Suprapubic skin (tissue), 4 donors: ENCODE data around the gene TSGA10. TPM values are rescaled to one million over a fixed set of nuclear protein-coding genes. Genes with fewer than 3 reads are reported as not detected.

Source experiments
- DNase-seq, 2 donors: peaks; one replicate each; pipeline ENCODE4 v3.0.0-alpha.2; 2019; ENCODE audit warnings: low spot score in 2 of 2
- H3K27ac ChIP-seq: fragments of 200-600 bp; sonication (generic); one replicate; pipeline ENCODE4 v1.5.1; 2019
- H3K27me3 ChIP-seq: fragments of 200-600 bp; sonication (generic); one replicate; pipeline ENCODE4 v1.5.1; 2019
- H3K36me3 ChIP-seq: fragments of 200-600 bp; sonication (generic); one replicate; pipeline ENCODE4 v1.5.1; 2019
- H3K4me1 ChIP-seq: fragments of 200-600 bp; sonication (generic); one replicate; pipeline ENCODE4 v1.5.1; 2019
- H3K4me3 ChIP-seq: fragments of 200-600 bp; sonication (generic); one replicate; pipeline ENCODE4 v1.5.1; 2019; ENCODE audit warnings: mild to moderate bottlenecking
- H3K9me3 ChIP-seq: fragments of 200-600 bp; sonication (generic); one replicate; pipeline ENCODE4 v1.5.1; 2019
- EP300 ChIP-seq: sonication (generic); formaldehyde crosslinking; IDR thresholded peaks from one replicate; pipeline ENCODE4 v1.6.1; 2017; ENCODE audit warnings: antibody characterized with exemption
- POLR2A ChIP-seq, 2 donors: fragments of 450-650 bp; IDR thresholded peaks; one replicate each; pipeline ENCODE4 v1.6.1; 2017; ENCODE audit warnings: antibody characterized with exemption in 2 of 2, mild to moderate bottlenecking in 2 of 2, moderate library complexity in 2 of 2
- POLR2AphosphoS5 ChIP-seq, 3 donors: sonication (generic); formaldehyde crosslinking; IDR thresholded peaks; one replicate each; pipeline ENCODE4 v1.6.1; 2017; ENCODE audit warnings: antibody characterized with exemption in 3 of 3
- WGBS: methylation state at CpG from one replicate; pipeline ENCODE4 v1.1.5; 2018; 5-methylcytosine and 5-hydroxymethylcytosine counted together
- total RNA-seq, 4 donors: library from RNA; depleted of rRNA; stranded (reverse); fragments of >200 nt; gene quantifications; one replicate each; pipeline ENCODE4 v1.1.0, GENCODE V29; 2016
- TF ChIP-seq, protein P1 (sequence below), 2 donors: fragments of 200-600 bp in 1 of 2; fragments of 450-650 bp in 1 of 2; sonication (generic) in 1 of 2; IDR thresholded peaks; one replicate each; pipeline ENCODE4 v1.5.1; 2016 to 2019; ENCODE audit warnings: antibody characterized with exemption in 2 of 2, mild to moderate bottlenecking in 1 of 2, moderate library complexity in 1 of 2

Gene TSGA10
- total RNA-seq, 4 donors from 2014 or later = 7.5 to 13.4 (median 8.1) TPM

DNA sequence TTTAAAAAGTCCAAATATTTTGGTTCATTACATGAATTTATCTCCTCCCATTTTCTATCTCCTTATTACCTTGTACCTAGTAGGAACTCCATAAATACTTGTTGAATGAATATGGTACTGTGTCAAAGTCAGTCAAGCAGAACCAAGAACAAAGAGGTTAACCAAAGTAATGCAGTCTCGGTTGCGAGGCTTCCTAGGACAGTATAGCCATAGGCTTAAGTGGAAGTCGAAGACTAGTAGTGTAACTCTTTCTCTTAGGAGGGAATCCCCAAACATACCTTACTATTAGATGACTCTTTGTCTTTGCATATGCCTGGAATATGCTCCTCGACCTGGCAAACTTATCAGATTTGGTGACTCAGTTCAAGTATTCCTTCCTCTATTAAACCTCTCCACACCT is 4.9 kb upstream of the TSGA10 start:
- peaks cover 7% of the 10 kb centered on the region for H3K4me1 ChIP-seq
- TF ChIP-seq POLR2AphosphoS5 (IDR thresholded peaks at IDR 0.05) = no peak
- TF ChIP-seq EP300 = no peak
- TF ChIP-seq POLR2A (IDR thresholded peaks at IDR 0.05) = no peak
- TF ChIP-seq, protein P1, sequence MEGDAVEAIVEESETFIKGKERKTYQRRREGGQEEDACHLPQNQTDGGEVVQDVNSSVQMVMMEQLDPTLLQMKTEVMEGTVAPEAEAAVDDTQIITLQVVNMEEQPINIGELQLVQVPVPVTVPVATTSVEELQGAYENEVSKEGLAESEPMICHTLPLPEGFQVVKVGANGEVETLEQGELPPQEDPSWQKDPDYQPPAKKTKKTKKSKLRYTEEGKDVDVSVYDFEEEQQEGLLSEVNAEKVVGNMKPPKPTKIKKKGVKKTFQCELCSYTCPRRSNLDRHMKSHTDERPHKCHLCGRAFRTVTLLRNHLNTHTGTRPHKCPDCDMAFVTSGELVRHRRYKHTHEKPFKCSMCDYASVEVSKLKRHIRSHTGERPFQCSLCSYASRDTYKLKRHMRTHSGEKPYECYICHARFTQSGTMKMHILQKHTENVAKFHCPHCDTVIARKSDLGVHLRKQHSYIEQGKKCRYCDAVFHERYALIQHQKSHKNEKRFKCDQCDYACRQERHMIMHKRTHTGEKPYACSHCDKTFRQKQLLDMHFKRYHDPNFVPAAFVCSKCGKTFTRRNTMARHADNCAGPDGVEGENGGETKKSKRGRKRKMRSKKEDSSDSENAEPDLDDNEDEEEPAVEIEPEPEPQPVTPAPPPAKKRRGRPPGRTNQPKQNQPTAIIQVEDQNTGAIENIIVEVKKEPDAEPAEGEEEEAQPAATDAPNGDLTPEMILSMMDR (IDR thresholded peaks at IDR 0.05) = no peak

DNA sequence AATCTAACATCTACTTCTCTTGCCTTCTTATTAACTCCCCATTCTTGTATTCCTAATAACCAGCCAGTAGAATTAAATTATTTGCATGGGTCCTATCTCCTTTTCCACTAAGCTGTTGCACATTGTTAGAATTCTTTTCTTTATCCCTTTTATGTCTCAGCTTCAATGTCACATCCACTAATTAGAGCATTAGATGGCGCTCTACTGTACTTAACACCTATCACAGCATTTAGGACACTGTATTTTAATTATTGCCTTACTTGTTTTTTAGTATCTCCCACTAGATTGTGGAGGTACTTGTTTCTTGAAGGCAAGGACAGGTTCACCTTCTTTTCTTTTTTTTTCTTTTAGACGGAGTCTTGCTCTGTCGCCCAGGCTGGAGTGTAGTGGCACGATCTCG is 3.9 kb upstream of the TSGA10 start:
- DNase-seq = no peak
- Histone ChIP-seq H3K9me3 (no peaks in the 10 kb centered on the region), H3K27ac (no peak overlapping the region), H3K27me3 (no peaks in the 10 kb centered on the region), H3K4me3 (no peak overlapping the region), H3K4me1 (peaks cover 17% of the 10 kb centered on the region), H3K36me3 (peaks cover 14% of the 10 kb centered on the region)
- WGBS = 95% methylated on average over 5 of the region's 5 CpGs
- TF ChIP-seq POLR2A (IDR thresholded peaks at IDR 0.05) (no peak), EP300 (no peak), POLR2AphosphoS5 (IDR thresholded peaks at IDR 0.05) (no peak)
- TF ChIP-seq, protein P1 (IDR thresholded peaks at IDR 0.05) = no peak

More for the DNA sequence above, 4.9 kb upstream of the TSGA10 start:
- no peak for DNase-seq
- Histone ChIP-seq H3K9me3 (no peaks in the 10 kb centered on the region), H3K36me3 (peaks cover 14% of the 10 kb centered on the region), H3K27ac (no peak overlapping the region), H3K4me3 (no peak overlapping the region), H3K27me3 (no peaks in the 10 kb centered on the region)
- 86% methylated on average over 4 of the region's 4 CpGs for WGBS

DNA sequence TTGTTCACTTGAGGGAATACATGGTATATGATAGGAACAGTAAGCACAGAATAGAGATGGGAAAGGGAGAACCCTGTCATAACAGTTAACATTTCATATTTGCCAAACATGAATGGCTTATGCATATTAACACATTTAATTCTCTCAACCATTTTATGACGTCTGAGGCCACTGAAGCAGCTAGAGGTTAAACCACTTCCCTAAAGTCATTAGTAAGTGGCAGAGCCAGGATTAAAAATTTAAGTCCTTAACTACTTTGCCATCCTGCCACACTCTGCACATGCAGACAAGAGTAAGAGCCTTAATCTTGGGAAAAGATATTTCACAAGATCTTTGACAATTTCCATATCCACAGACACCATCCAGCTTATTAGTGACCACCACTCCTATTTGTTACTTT is 2.1 kb upstream of the TSGA10 start:
- TF ChIP-seq EP300 (no peak), POLR2A (IDR thresholded peaks at IDR 0.05) (no peak), POLR2AphosphoS5 (IDR thresholded peaks at IDR 0.05) (no peak)
- TF ChIP-seq, protein P1 (IDR thresholded peaks at IDR 0.05) = no peak
- H3K4me3 ChIP-seq = no peak overlapping the region
- H3K4me1 ChIP-seq = peaks cover 20% of the 10 kb centered on the region
- WGBS = 57% methylated on average over 1 of the region's 1 CpG
- peaks cover 11% of the 10 kb centered on the region for H3K36me3 ChIP-seq
- no peak overlapping the region for H3K27ac ChIP-seq
- H3K27me3 ChIP-seq = no peaks in the 10 kb centered on the region
- DNase-seq = no peak
- no peaks in the 10 kb centered on the region for H3K9me3 ChIP-seq

DNA sequence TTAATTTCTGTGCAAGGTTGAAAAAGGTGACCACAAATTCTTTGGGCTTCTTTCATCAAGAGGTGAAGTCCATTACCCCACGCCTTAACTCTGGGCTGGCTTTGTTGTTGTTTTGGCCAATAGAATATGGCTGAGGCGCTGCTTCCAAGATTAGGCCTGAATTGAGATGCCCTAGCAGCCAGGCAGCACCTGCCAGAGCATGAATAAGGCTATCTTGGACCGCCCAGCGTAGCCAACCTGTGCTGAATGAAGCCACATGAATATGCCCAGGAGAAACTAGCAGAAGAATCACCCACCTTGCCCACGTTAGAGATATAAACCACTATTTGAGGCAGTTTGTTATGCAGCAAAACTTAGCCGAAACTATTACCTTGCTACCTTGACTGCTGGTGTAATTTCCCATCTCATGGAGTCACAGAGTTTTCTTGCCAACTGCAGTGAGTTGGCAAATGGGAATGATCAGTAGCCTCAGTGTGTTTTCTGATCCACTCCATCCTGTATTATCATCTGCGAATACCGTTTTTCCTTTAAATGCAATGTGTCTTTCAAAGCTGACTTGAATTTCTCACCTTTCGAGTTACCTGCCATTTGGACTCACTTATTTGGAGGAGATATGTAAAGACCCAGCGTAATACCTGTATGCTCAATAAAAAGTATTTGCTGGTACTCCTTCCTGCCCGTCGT is 679 bp downstream of the TSGA10 start:
- H3K36me3 ChIP-seq = peaks cover 4% of the 10 kb centered on the region
- peak overlapping the region; percentile 85 for H3K4me3 ChIP-seq
- 40% methylated on average over 12 of the region's 12 CpGs for WGBS
- peaks cover 20% of the 10 kb centered on the region for H3K4me1 ChIP-seq
- H3K27ac ChIP-seq = peak overlapping the region; percentile 90
- no peak for DNase-seq
- H3K9me3 ChIP-seq = no peaks in the 10 kb centered on the region
- TF ChIP-seq, protein P1 (IDR thresholded peaks at IDR 0.05) = no peak
- TF ChIP-seq POLR2AphosphoS5 (IDR thresholded peaks at IDR 0.05) (no peak), POLR2A (IDR thresholded peaks at IDR 0.05) (no peak), EP300 (no peak)
- no peaks in the 10 kb centered on the region for H3K27me3 ChIP-seq

DNA sequence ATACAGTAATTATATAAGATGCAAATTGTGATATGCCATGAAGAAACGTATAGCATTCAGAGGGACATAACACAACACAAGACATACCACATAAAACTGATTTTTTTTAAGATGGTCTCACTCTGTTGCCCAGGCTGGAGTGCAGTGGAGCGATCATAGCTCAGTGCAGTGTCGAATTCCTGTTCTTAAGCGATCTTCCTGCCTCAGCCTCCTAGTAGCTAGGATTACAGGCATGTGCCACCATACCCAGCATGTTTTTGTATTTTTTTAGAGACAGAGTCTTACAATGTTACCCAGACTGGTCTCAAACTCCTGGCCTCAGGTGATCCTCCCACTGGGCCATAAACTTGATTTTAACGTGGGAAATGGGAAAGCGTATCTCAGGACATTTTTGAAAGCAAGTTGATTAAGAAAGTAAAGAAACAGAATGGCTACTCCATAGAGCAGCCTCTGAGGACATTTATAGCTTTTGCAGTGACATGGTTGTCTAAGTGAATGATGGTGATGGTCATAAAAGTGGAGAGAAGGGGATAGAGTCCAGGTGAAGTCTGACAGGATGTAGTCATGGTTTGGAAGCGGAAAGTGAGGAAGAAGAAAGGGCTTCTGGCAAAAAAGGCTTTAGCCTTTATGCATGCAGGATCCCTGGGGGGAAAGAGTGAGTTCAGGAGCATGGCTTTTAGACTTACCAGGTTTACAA is 2.4 kb downstream of the TSGA10 start:
- Histone ChIP-seq H3K36me3 (no peaks in the 10 kb centered on the region), H3K27ac (no peak overlapping the region)
- TF ChIP-seq, protein P1 (IDR thresholded peaks at IDR 0.05) = no peak
- no peak for TF ChIP-seq POLR2AphosphoS5 (IDR thresholded peaks at IDR 0.05)
- TF ChIP-seq POLR2A (IDR thresholded peaks at IDR 0.05) = no peak
- no peak for TF ChIP-seq EP300

More for the DNA sequence above, 2.4 kb downstream of the TSGA10 start:
- Histone ChIP-seq H3K4me3 (no peak overlapping the region), H3K27me3 (no peaks in the 10 kb centered on the region), H3K4me1 (peaks cover 20% of the 10 kb centered on the region), H3K9me3 (no peaks in the 10 kb centered on the region)
- DNase-seq = no peak
- 81% methylated on average over 7 of the region's 7 CpGs for WGBS
